Trophoblast cell (in vitro differentiated cells and primary cell): Measurements from ENCODE around the gene SPPL3.
A peak's percentile ranks its signal among the peaks of the same experiment; 100 is the strongest.

Experiments used
- DNase-seq, 2 donors: peaks; one replicate each; pipeline ENCODE4 v3.0.0-alpha.2; 2016
- H2AFZ ChIP-seq: 2 replicates; pipeline ENCODE4 v1.6.1; 2013; ENCODE audit warnings: low read length, moderate library complexity, mild to moderate bottlenecking; ENCODE audit not compliant: insufficient read depth, poor library complexity
- H2AK5ac ChIP-seq: 2 replicates; pipeline ENCODE4 v1.6.1; 2013; ENCODE audit warnings: mild to moderate bottlenecking, low read length
- H2BK120ac ChIP-seq: 2 replicates; pipeline ENCODE4 v1.6.1; 2013; ENCODE audit warnings: low read length, mild to moderate bottlenecking, moderate library complexity; ENCODE audit not compliant: insufficient read depth, poor library complexity
- H2BK12ac ChIP-seq: 2 replicates; pipeline ENCODE4 v1.6.1; 2013; ENCODE audit warnings: mild to moderate bottlenecking, low read length, moderate library complexity
- H2BK5ac ChIP-seq: 2 replicates; pipeline ENCODE4 v1.6.1; 2013; ENCODE audit warnings: low read length, low read depth, moderate library complexity, mild to moderate bottlenecking; ENCODE audit not compliant: poor library complexity
- H3K14ac ChIP-seq: 2 replicates; pipeline ENCODE4 v1.6.1; 2013; ENCODE audit warnings: mild to moderate bottlenecking, low read length
- H3K18ac ChIP-seq: 2 replicates; pipeline ENCODE4 v1.6.1; 2013; ENCODE audit warnings: mild to moderate bottlenecking, low read length
- H3K23ac ChIP-seq: 2 replicates; pipeline ENCODE4 v1.6.1; 2013; ENCODE audit warnings: low read length
- H3K27ac ChIP-seq: 2 replicates; pipeline ENCODE4 v1.5.1; 2013; ENCODE audit warnings: low read depth, mild to moderate bottlenecking, inconsistent platforms, low read length, moderate library complexity
- H3K27me3 ChIP-seq: 2 replicates; pipeline ENCODE4 v1.6.1; 2013; ENCODE audit warnings: inconsistent platforms, mild to moderate bottlenecking, low read length, moderate library complexity; ENCODE audit not compliant: insufficient read depth
- H3K36me3 ChIP-seq, 2 experiments: 1 replicate in 1 of 2; 2 replicates in 1 of 2; pipeline ENCODE4 v1.6.1; 2013; ENCODE audit warnings: low read length in 2 of 2, mild to moderate bottlenecking in 2 of 2, moderate library complexity in 1 of 2; ENCODE audit not compliant: insufficient read depth in 2 of 2, control insufficient read depth in 1 of 2
- H3K4ac ChIP-seq: 2 replicates; pipeline ENCODE4 v1.6.1; 2013; ENCODE audit warnings: low read depth, mild to moderate bottlenecking, low read length, moderate library complexity
- H3K4me1 ChIP-seq, 2 experiments: 1 replicate in 1 of 2; 2 replicates in 1 of 2; pipeline ENCODE4 v1.6.1; 2013; ENCODE audit warnings: low read length in 2 of 2, mild to moderate bottlenecking in 2 of 2, moderate library complexity in 1 of 2; ENCODE audit not compliant: insufficient read depth in 2 of 2, control insufficient read depth in 1 of 2
- H3K4me2 ChIP-seq: 2 replicates; pipeline ENCODE4 v1.6.1; 2013; ENCODE audit warnings: inconsistent platforms, mild to moderate bottlenecking, low read length, moderate library complexity
- H3K4me3 ChIP-seq: 2 replicates; pipeline ENCODE4 v1.5.1; 2013; ENCODE audit warnings: mild to moderate bottlenecking, low read depth, low read length, inconsistent platforms
- H3K79me1 ChIP-seq: one replicate; pipeline ENCODE4 v1.6.1; 2013; ENCODE audit warnings: low read length
- H3K79me2 ChIP-seq: 2 replicates; pipeline ENCODE4 v1.6.1; 2013; ENCODE audit warnings: low read length, mild to moderate bottlenecking; ENCODE audit not compliant: control insufficient read depth, insufficient read depth, poor library complexity
- H3K9ac ChIP-seq: 2 replicates; pipeline ENCODE4 v1.6.1; 2013; ENCODE audit warnings: mild to moderate bottlenecking, low read length
- H3K9me3 ChIP-seq: 2 replicates; pipeline ENCODE4 v1.6.1; 2013; ENCODE audit warnings: low read depth, mild to moderate bottlenecking, control low read depth, inconsistent platforms, low read length; ENCODE audit not compliant: insufficient read depth
- H4K12ac ChIP-seq: 2 replicates; pipeline ENCODE4 v1.6.1; 2013; ENCODE audit warnings: low read depth, mild to moderate bottlenecking, low read length, moderate library complexity
- H4K8ac ChIP-seq: 2 replicates; pipeline ENCODE4 v1.6.1; 2013; ENCODE audit warnings: low read depth, mild to moderate bottlenecking, low read length, moderate library complexity
- H4K91ac ChIP-seq: one replicate; pipeline ENCODE4 v1.6.1; 2013; ENCODE audit warnings: low read depth, mild to moderate bottlenecking, low read length, moderate library complexity
- WGBS: extraction: QIAGEN DNeasy Blood & Tissue Kit; methylation state at CpG from one replicate; pipeline ENCODE4 v1.1.7; 2013; ENCODE audit warnings: missing lambda C conversion rate; ENCODE audit not compliant: insufficient read length, insufficient coverage; ENCODE audit errors: extremely low coverage; 5-methylcytosine and 5-hydroxymethylcytosine counted together

Gene SPPL3

GRCh38 chr12:120936197-120936596 is 32.0 kb upstream of the SPPL3 start:
- Histone ChIP-seq H2BK5ac (no peak overlapping the region), H3K18ac (no peak overlapping the region), H3K14ac (no peak overlapping the region), H3K9ac (no peak overlapping the region), H4K8ac (no peak overlapping the region), H2AFZ (no peak overlapping the region), H3K79me2 (no peaks in the 10 kb centered on the region), H3K36me3 (no peaks in the 10 kb centered on the region), H2BK12ac (no peak overlapping the region), H3K79me1 (no peaks in the 10 kb centered on the region), H2BK120ac (no peak overlapping the region), H2AK5ac (no peak overlapping the region), H3K4me2 (no peak overlapping the region), H4K91ac (no peak overlapping the region), H3K4ac (no peak overlapping the region), H3K4me1 (peaks cover 3 to 8% of the 10 kb centered on the region in 2 experiments), H4K12ac (no peak overlapping the region), H3K27me3 (no peaks in the 10 kb centered on the region), H3K4me3 (no peak overlapping the region), H3K23ac (no peak overlapping the region), H3K27ac (no peak overlapping the region), H3K9me3 (no peaks in the 10 kb centered on the region)
- DNase-seq = no peak
- no CpG with 5 or more reads among the region's 2 CpGs for WGBS

GRCh38 chr12:120933786-120934185 is 29.6 kb upstream of the SPPL3 start:
- no peak overlapping the region for H4K8ac ChIP-seq
- WGBS = no CpG with 5 or more reads among the region's 6 CpGs
- H3K9ac ChIP-seq = no peak overlapping the region
- no peak overlapping the region for H2AK5ac ChIP-seq
- DNase-seq = no peak
- no peak overlapping the region for H3K18ac ChIP-seq
- H3K79me2 ChIP-seq = peaks cover 3% of the 10 kb centered on the region
- H3K36me3 ChIP-seq = no peaks in the 10 kb centered on the region
- peaks cover 2% of the 10 kb centered on the region for H3K9me3 ChIP-seq
- H3K4me3 ChIP-seq = no peak overlapping the region
- peaks cover 6 to 15% of the 10 kb centered on the region in 2 experiments for H3K4me1 ChIP-seq
- no peak overlapping the region for H4K91ac ChIP-seq
- no peak overlapping the region for H4K12ac ChIP-seq
- H3K79me1 ChIP-seq = peaks cover 8% of the 10 kb centered on the region
- no peak overlapping the region for H3K27ac ChIP-seq
- H2BK12ac ChIP-seq = no peak overlapping the region
- no peak overlapping the region for H2BK120ac ChIP-seq
- no peak overlapping the region for H2AFZ ChIP-seq
- no peak overlapping the region for H3K23ac ChIP-seq
- H3K14ac ChIP-seq = no peak overlapping the region
- no peak overlapping the region for H2BK5ac ChIP-seq
- H3K4ac ChIP-seq = no peak overlapping the region
- H3K4me2 ChIP-seq = no peak overlapping the region
- no peaks in the 10 kb centered on the region for H3K27me3 ChIP-seq

- Histone ChIP-seq H3K27me3 (no peaks in the 10 kb centered on the region), H2BK12ac (no peak overlapping the region), H2AFZ (no peak overlapping the region), H3K9me3 (peaks cover 2% of the 10 kb centered on the region), H3K27ac (no peak overlapping the region), H3K4ac (no peak overlapping the region), H3K4me3 (no peak overlapping the region), H2AK5ac (peak overlapping the region; percentile 44), H3K23ac (no peak overlapping the region), H3K79me1 (peaks cover 10% of the 10 kb centered on the region), H4K8ac (no peak overlapping the region), H3K36me3 (no peaks in the 10 kb centered on the region), H2BK5ac (no peak overlapping the region), H3K4me2 (no peak overlapping the region), H4K91ac (no peak overlapping the region), H3K18ac (no peak overlapping the region), H4K12ac (no peak overlapping the region), H3K79me2 (peaks cover 4% of the 10 kb centered on the region), H3K14ac (no peak overlapping the region), H3K9ac (no peak overlapping the region), H3K4me1 (peaks cover 7 to 16% of the 10 kb centered on the region in 2 experiments), H2BK120ac (no peak overlapping the region)
- no CpG with 5 or more reads among the region's 9 CpGs for WGBS
- DNase-seq = no peak
These were observed 28.9 kb upstream of the SPPL3 start for GRCh38 chr12:120932956-120933526.

GRCh38 chr12:120932058-120932457 is 27.9 kb upstream of the SPPL3 start:
- no peak overlapping the region for H2AFZ ChIP-seq
- no peak overlapping the region for H2AK5ac ChIP-seq
- H3K14ac ChIP-seq = peak overlapping the region; percentile 36
- no peak overlapping the region for H2BK120ac ChIP-seq
- H3K23ac ChIP-seq = no peak overlapping the region
- no peak overlapping the region for H4K12ac ChIP-seq
- H4K91ac ChIP-seq = no peak overlapping the region
- peaks cover 7 to 14% of the 10 kb centered on the region in 2 experiments for H3K4me1 ChIP-seq
- whole genome bisulfite sequencing = no CpG with 5 or more reads among the region's 7 CpGs
- peaks cover 4% of the 10 kb centered on the region for H3K79me2 ChIP-seq
- no peak overlapping the region for H3K4ac ChIP-seq
- no peak overlapping the region for H3K4me3 ChIP-seq
- H2BK5ac ChIP-seq = no peak overlapping the region
- H3K9me3 ChIP-seq = peaks cover 2% of the 10 kb centered on the region
- peaks cover 10% of the 10 kb centered on the region for H3K79me1 ChIP-seq
- DNase-seq = no peak
- no peaks in the 10 kb centered on the region for H3K27me3 ChIP-seq
- H4K8ac ChIP-seq = no peak overlapping the region
- peak overlapping the region; percentile 61 for H2BK12ac ChIP-seq
- H3K27ac ChIP-seq = no peak overlapping the region
- no peaks in the 10 kb centered on the region for H3K36me3 ChIP-seq
- H3K4me2 ChIP-seq = no peak overlapping the region
- no peak overlapping the region for H3K9ac ChIP-seq
- no peak overlapping the region for H3K18ac ChIP-seq
